Measurements from ENCODE around the gene PKLR.

GRCh38 chr1:155241841-155242264, 59.4 kb downstream of the PKLR start:
- TF ChIP-seq, protein P1, sequence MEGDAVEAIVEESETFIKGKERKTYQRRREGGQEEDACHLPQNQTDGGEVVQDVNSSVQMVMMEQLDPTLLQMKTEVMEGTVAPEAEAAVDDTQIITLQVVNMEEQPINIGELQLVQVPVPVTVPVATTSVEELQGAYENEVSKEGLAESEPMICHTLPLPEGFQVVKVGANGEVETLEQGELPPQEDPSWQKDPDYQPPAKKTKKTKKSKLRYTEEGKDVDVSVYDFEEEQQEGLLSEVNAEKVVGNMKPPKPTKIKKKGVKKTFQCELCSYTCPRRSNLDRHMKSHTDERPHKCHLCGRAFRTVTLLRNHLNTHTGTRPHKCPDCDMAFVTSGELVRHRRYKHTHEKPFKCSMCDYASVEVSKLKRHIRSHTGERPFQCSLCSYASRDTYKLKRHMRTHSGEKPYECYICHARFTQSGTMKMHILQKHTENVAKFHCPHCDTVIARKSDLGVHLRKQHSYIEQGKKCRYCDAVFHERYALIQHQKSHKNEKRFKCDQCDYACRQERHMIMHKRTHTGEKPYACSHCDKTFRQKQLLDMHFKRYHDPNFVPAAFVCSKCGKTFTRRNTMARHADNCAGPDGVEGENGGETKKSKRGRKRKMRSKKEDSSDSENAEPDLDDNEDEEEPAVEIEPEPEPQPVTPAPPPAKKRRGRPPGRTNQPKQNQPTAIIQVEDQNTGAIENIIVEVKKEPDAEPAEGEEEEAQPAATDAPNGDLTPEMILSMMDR (IDR thresholded peaks at IDR 0.05), result no peak
- TF ChIP-seq POLR2A (IDR thresholded peaks at IDR 0.05), result no peak
